ENCODE results near the gene CDHR4.

DNA sequence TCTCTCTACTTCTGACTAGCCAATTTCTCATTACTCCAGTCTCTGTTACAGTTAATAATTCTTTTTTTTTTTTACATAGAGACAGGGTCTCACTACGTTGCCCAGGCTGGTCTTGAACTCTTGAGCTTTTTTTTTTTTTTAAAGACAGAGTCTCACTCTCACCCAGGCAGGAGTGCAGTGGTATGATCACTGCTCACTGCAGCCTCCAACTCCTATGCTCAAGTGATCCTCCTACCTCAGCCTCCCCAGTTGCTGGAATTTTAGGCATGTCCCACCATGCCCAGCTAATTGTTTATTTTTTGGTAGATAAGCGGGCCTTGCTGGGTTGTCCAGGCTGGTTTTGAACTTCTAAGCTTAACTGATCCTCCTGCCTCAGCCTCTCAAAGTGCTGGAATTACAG lies 27.0 kb downstream of the CDHR4 start:
- no peak for TF ChIP-seq POLR2AphosphoS5 (IDR thresholded peaks at IDR 0.05)
- TF ChIP-seq, protein P1, sequence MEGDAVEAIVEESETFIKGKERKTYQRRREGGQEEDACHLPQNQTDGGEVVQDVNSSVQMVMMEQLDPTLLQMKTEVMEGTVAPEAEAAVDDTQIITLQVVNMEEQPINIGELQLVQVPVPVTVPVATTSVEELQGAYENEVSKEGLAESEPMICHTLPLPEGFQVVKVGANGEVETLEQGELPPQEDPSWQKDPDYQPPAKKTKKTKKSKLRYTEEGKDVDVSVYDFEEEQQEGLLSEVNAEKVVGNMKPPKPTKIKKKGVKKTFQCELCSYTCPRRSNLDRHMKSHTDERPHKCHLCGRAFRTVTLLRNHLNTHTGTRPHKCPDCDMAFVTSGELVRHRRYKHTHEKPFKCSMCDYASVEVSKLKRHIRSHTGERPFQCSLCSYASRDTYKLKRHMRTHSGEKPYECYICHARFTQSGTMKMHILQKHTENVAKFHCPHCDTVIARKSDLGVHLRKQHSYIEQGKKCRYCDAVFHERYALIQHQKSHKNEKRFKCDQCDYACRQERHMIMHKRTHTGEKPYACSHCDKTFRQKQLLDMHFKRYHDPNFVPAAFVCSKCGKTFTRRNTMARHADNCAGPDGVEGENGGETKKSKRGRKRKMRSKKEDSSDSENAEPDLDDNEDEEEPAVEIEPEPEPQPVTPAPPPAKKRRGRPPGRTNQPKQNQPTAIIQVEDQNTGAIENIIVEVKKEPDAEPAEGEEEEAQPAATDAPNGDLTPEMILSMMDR (IDR thresholded peaks at IDR 0.05 in 8 of 11, conservative IDR thresholded peaks at IDR 0.05 in 3 of 11), result no peak
